IMR-90 (cell line): ENCODE results near the gene ABCA5.

Source experiments
- BHLHE40 ChIP-seq: fragments of 150-350 bp; IDR thresholded peaks from 2 replicates; pipeline ENCODE4 v1.6.1; 2016; ENCODE audit warnings: mild to moderate bottlenecking, low read depth, low read length
- CEBPB ChIP-seq: IDR thresholded peaks from 2 replicates; pipeline ENCODE4 v1.6.1; 2012; ENCODE audit warnings: low read depth, low read length, improper control_type of control experiment
- CHD1 ChIP-seq: IDR thresholded peaks from 2 replicates; pipeline ENCODE4 v1.6.1; 2012; ENCODE audit warnings: low read depth, low read length, improper control_type of control experiment
- FOS ChIP-seq: fragments of 150-350 bp; IDR thresholded peaks from 2 replicates; pipeline ENCODE4 v1.6.1; 2016; ENCODE audit warnings: low read depth, low read length
- MAFK ChIP-seq: IDR thresholded peaks from 2 replicates; pipeline ENCODE4 v1.6.1; 2012; ENCODE audit warnings: low read depth, low read length, improper control_type of control experiment
- MXI1 ChIP-seq: IDR thresholded peaks from 2 replicates; pipeline ENCODE4 v1.6.1; 2012; ENCODE audit warnings: low read depth, mild to moderate bottlenecking, low read length, moderate library complexity, borderline replicate concordance
- POLR2A ChIP-seq: IDR thresholded peaks from 2 replicates; pipeline ENCODE4 v1.6.1; 2012; ENCODE audit warnings: mild to moderate bottlenecking, low read depth, low read length
- RAD21 ChIP-seq: IDR thresholded peaks from 2 replicates; pipeline ENCODE4 v1.6.1; 2012; ENCODE audit warnings: low read length, improper control_type of control experiment
- RCOR1 ChIP-seq: IDR thresholded peaks from 2 replicates; pipeline ENCODE4 v1.6.1; 2012; ENCODE audit warnings: mild to moderate bottlenecking, low read length, improper control_type of control experiment; ENCODE audit not compliant: insufficient replicate concordance
- RFX5 ChIP-seq: IDR thresholded peaks from 2 replicates; pipeline ENCODE4 v1.8.0; 2012; ENCODE audit warnings: low read depth, mild to moderate bottlenecking, low read length, moderate library complexity
- SMC3 ChIP-seq: fragments of 150-350 bp; IDR thresholded peaks from 2 replicates; pipeline ENCODE4 v1.6.1; 2016; ENCODE audit warnings: low read depth, mild to moderate bottlenecking, antibody characterized with exemption, low read length, moderate library complexity
- TF ChIP-seq, protein P1 (sequence below): conservative IDR thresholded peaks from 2 replicates; pipeline ENCODE4 v1.5.1; 2012; ENCODE audit warnings: mild to moderate bottlenecking, low read depth, low read length, improper control_type of control experiment
- TF ChIP-seq, protein P2 (sequence below): fragments of 150-350 bp; IDR thresholded peaks from 2 replicates; pipeline ENCODE4 v1.6.1; 2017; ENCODE audit warnings: mild to moderate bottlenecking, antibody characterized with exemption, low read length, low read depth

DNA sequence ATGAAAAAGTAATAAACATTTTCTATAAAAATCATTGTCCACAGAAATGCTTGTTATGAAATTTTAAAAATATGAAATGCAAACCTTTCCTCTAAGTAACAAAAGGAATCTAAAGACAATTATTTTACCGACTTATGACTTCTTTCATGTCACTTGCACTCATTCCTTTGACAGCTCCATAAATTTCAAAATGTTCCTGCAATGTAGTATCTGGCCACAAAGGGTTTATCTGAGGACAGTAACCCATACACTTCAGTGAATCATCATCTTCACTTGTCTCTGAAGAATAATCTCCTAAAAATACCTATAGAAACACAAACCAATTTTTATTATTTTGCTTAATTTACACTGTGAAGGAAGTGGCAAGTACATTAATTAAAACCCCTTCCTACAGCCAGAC, 72.7 kb downstream of the ABCA5 start:
- no peak for TF ChIP-seq CHD1
- TF ChIP-seq, protein P1, sequence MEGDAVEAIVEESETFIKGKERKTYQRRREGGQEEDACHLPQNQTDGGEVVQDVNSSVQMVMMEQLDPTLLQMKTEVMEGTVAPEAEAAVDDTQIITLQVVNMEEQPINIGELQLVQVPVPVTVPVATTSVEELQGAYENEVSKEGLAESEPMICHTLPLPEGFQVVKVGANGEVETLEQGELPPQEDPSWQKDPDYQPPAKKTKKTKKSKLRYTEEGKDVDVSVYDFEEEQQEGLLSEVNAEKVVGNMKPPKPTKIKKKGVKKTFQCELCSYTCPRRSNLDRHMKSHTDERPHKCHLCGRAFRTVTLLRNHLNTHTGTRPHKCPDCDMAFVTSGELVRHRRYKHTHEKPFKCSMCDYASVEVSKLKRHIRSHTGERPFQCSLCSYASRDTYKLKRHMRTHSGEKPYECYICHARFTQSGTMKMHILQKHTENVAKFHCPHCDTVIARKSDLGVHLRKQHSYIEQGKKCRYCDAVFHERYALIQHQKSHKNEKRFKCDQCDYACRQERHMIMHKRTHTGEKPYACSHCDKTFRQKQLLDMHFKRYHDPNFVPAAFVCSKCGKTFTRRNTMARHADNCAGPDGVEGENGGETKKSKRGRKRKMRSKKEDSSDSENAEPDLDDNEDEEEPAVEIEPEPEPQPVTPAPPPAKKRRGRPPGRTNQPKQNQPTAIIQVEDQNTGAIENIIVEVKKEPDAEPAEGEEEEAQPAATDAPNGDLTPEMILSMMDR, result no peak
- no peak for TF ChIP-seq POLR2A
- TF ChIP-seq RAD21, result no peak
- no peak for TF ChIP-seq MAFK
- TF ChIP-seq RCOR1, result no peak
- TF ChIP-seq CEBPB, result no peak
- TF ChIP-seq RFX5, result no peak
- TF ChIP-seq SMC3, result no peak
- no peak for TF ChIP-seq MXI1
- TF ChIP-seq BHLHE40, result no peak
- no peak for TF ChIP-seq FOS
- TF ChIP-seq, protein P2, sequence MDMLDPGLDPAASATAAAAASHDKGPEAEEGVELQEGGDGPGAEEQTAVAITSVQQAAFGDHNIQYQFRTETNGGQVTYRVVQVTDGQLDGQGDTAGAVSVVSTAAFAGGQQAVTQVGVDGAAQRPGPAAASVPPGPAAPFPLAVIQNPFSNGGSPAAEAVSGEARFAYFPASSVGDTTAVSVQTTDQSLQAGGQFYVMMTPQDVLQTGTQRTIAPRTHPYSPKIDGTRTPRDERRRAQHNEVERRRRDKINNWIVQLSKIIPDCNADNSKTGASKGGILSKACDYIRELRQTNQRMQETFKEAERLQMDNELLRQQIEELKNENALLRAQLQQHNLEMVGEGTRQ, result no peak
